ENCODE data around the gene GALNT9.

DNA sequence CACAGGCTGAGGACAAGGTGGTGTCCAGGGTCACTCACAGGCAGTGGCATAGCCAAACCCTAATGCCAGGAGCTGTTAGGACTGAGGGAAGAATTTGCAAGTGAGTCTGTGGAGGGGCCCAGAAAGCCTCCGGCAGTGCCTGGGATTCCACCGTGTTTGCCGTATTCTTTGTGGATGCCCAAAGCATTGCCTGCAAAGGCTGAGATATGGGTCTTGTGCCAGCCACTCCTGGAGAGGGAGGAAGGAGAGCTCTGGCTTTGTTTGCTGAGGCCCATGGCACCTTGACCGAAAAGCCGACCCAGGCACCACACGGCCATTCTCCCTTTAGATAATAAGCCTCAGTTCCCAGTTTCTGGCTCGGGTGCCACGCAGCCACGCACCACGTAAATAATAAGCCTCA lies 35.8 kb upstream of the GALNT9 start:
- TF ChIP-seq, protein P1, sequence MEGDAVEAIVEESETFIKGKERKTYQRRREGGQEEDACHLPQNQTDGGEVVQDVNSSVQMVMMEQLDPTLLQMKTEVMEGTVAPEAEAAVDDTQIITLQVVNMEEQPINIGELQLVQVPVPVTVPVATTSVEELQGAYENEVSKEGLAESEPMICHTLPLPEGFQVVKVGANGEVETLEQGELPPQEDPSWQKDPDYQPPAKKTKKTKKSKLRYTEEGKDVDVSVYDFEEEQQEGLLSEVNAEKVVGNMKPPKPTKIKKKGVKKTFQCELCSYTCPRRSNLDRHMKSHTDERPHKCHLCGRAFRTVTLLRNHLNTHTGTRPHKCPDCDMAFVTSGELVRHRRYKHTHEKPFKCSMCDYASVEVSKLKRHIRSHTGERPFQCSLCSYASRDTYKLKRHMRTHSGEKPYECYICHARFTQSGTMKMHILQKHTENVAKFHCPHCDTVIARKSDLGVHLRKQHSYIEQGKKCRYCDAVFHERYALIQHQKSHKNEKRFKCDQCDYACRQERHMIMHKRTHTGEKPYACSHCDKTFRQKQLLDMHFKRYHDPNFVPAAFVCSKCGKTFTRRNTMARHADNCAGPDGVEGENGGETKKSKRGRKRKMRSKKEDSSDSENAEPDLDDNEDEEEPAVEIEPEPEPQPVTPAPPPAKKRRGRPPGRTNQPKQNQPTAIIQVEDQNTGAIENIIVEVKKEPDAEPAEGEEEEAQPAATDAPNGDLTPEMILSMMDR (conservative IDR thresholded peaks at IDR 0.05 in 1 of 2, IDR thresholded peaks at IDR 0.05 in 1 of 2; ENCODE audit: low read depth in 1 of 2, low read length in 2 of 2): no peak
- no peak for TF ChIP-seq EZH2 (IDR thresholded peaks at IDR 0.05; ENCODE audit: low read length, missing control alignments)
